ENCODE measurements around the gene PCBP4. TPM values are rescaled to one million over a fixed set of nuclear protein-coding genes. Genes with fewer than 3 reads are reported as not detected.

The PCBP4 gene
- total RNA-seq, 1 experiment from 2014 or later, result 17.9 TPM

- H3K4me1 ChIP-seq (replicated peaks; ENCODE audit: insufficient read depth), result peaks cover 9% of the 10 kb centered on the region; the same call in 1 of the 2 replicates
- H3K4me2 ChIP-seq, result no peak overlapping the region
- peaks cover 26% of the 10 kb centered on the region for H3K79me2 ChIP-seq (ENCODE audit: low read depth)
- TF ChIP-seq EZH2 (IDR thresholded peaks at IDR 0.05; ENCODE audit: low read depth), result no peak
- H3K27ac ChIP-seq, result no peak overlapping the region
- DNase-seq, result no peak
- POLR2A ChIA-PET (ENCODE audit: unreplicated experiment), result no interaction called here
- BruUV-seq (replicated peaks), result no TSS peak
- H4K20me1 ChIP-seq (ENCODE audit: insufficient read depth), result peaks cover 5% of the 10 kb centered on the region; the same call in 1 of the 2 replicates
- CTCF ChIA-PET, result no interaction called here
- no peaks in the 10 kb centered on the region for H3K27me3 ChIP-seq (ENCODE audit: insufficient read depth, low read depth)
- H3K36me3 ChIP-seq (ENCODE audit: low read depth), result no peaks in the 10 kb centered on the region; the same call in 1 of the 2 replicates
- H3K9me3 ChIP-seq (ENCODE audit: insufficient read depth, low read depth), result no peaks in the 10 kb centered on the region
- H3F3A ChIP-seq (ENCODE audit: insufficient read depth, low read depth), result no peaks in the 10 kb centered on the region; the same call in 1 of the 2 replicates
- intact Hi-C loops (cut with micrococcal nuclease; ENCODE audit: unreplicated experiment), result no loop called here
- H2AFZ ChIP-seq, result no peak overlapping the region
- H3K9me2 ChIP-seq (ENCODE audit: insufficient read depth), result no peaks in the 10 kb centered on the region
- H3K4me3 ChIP-seq, result no peak overlapping the region
Observed at GRCh38 chr3:51937611-51938450, 29.4 kb downstream of the PCBP4 start.

- Histone ChIP-seq H3K4me2 (no peak overlapping the region), H3K4me3 (no peak overlapping the region), H3K4me1 (replicated peaks; ENCODE audit: insufficient read depth) (0 out of 2 replicates have a peak, but pooled peaks cover 8% of the 10 kb centered on the region), H3K27me3 (ENCODE audit: insufficient read depth, low read depth) (no peaks in the 10 kb centered on the region), H3K9me2 (ENCODE audit: insufficient read depth) (no peaks in the 10 kb centered on the region), H4K20me1 (ENCODE audit: insufficient read depth) (peaks cover 5% of the 10 kb centered on the region; the same call in 1 of the 2 replicates), H3K27ac (no peak overlapping the region), H3K79me2 (ENCODE audit: low read depth) (peaks cover 26% of the 10 kb centered on the region), H3F3A (ENCODE audit: insufficient read depth, low read depth) (no peaks in the 10 kb centered on the region), H2AFZ (no peak overlapping the region), H3K9me3 (ENCODE audit: insufficient read depth, low read depth) (no peaks in the 10 kb centered on the region), H3K36me3 (ENCODE audit: low read depth) (no peaks in the 10 kb centered on the region; the same call in 1 of the 2 replicates)
- ChIA-PET POLR2A (ENCODE audit: unreplicated experiment) (no interaction called here), CTCF (no interaction called here)
- intact Hi-C loops (cut with micrococcal nuclease; ENCODE audit: unreplicated experiment), result no loop called here
- TF ChIP-seq CTCF (conservative IDR thresholded peaks at IDR 0.05), result no peak
- no peak for TF ChIP-seq EZH2 (IDR thresholded peaks at IDR 0.05; ENCODE audit: low read depth)
- DNase-seq, result no peak
- no TSS peak for BruUV-seq (replicated peaks)
Observed at GRCh38 chr3:51937014-51937413, 30.2 kb downstream of the PCBP4 start.

- Histone ChIP-seq H4K20me1 (ENCODE audit: insufficient read depth) (peaks cover 5% of the 10 kb centered on the region; the same call in 1 of the 2 replicates), H3K4me2 (no peak overlapping the region), H3K4me3 (no peak overlapping the region), H3K79me2 (ENCODE audit: low read depth) (peaks cover 21% of the 10 kb centered on the region), H3K9me2 (ENCODE audit: insufficient read depth) (no peaks in the 10 kb centered on the region), H3K4me1 (replicated peaks; ENCODE audit: insufficient read depth) (0 out of 2 replicates have a peak, but pooled peaks cover 8% of the 10 kb centered on the region), H3F3A (ENCODE audit: insufficient read depth, low read depth) (no peaks in the 10 kb centered on the region), H3K27ac (no peak overlapping the region), H2AFZ (no peak overlapping the region), H3K9me3 (ENCODE audit: insufficient read depth, low read depth) (no peaks in the 10 kb centered on the region), H3K36me3 (ENCODE audit: low read depth) (no peaks in the 10 kb centered on the region; the same call in 1 of the 2 replicates), H3K27me3 (ENCODE audit: insufficient read depth, low read depth) (no peaks in the 10 kb centered on the region)
- BruUV-seq (replicated peaks), result no TSS peak
- DNase-seq, result no peak
- no peak for TF ChIP-seq EZH2 (IDR thresholded peaks at IDR 0.05; ENCODE audit: low read depth)
- ChIA-PET POLR2A (ENCODE audit: unreplicated experiment) (no interaction called here), CTCF (no interaction called here)
- intact Hi-C loops (cut with micrococcal nuclease; ENCODE audit: unreplicated experiment), result no loop called here
Observed at GRCh38 chr3:51935886-51936755, 31.1 kb downstream of the PCBP4 start.

Data from PC-9 (cell line).